AG10803 (cell line): Measurements from ENCODE around the gene ANKFY1.
A peak's percentile ranks its signal among the peaks of the same experiment; 100 is the strongest.

Experiments
- DNase-seq: peaks from one replicate; pipeline ENCODE4 v3.0.0; 2010; ENCODE audit warnings: low read depth
- H3K4me3 ChIP-seq: 2 replicates; pipeline ENCODE4 v1.5.1; 2011; ENCODE audit warnings: mild to moderate bottlenecking, low read length, control low read depth
- CTCF ChIP-seq: conservative IDR thresholded peaks from 2 replicates; pipeline ENCODE4 v1.5.1; 2011; ENCODE audit warnings: mild to moderate bottlenecking, low read length, control low read depth, inconsistent platforms

The ANKFY1 gene

GRCh38 chr17:4234401-4234800 is 29.4 kb downstream of the ANKFY1 start:
- DNase-seq = peak; percentile 61
- H3K4me3 ChIP-seq = no peak overlapping the region
- TF ChIP-seq CTCF = no peak

- H3K4me3 ChIP-seq = no peak overlapping the region
- no peak for DNase-seq
- no peak for TF ChIP-seq CTCF
Observed at GRCh38 chr17:4233668-4234258, 30.0 kb downstream of the ANKFY1 start.

- DNase-seq = peak; percentile 66
- no peak overlapping the region for H3K4me3 ChIP-seq
- no peak for TF ChIP-seq CTCF
Observed at GRCh38 chr17:4232168-4232813, 31.5 kb downstream of the ANKFY1 start.

GRCh38 chr17:4229627-4230541 is 33.9 kb downstream of the ANKFY1 start:
- H3K4me3 ChIP-seq = peak overlapping the region; percentile 21
- peak; percentile 99 for DNase-seq

GRCh38 chr17:4221899-4222659 is 41.7 kb downstream of the ANKFY1 start:
- no peak for TF ChIP-seq CTCF
- no peak overlapping the region for H3K4me3 ChIP-seq
- DNase-seq = no peak

More at GRCh38 chr17:4229627-4230541, 33.9 kb downstream of the ANKFY1 start:
- TF ChIP-seq CTCF = no peak

GRCh38 chr17:4221163-4221562 is 42.6 kb downstream of the ANKFY1 start:
- TF ChIP-seq CTCF = no peak
- DNase-seq = no peak
- no peak overlapping the region for H3K4me3 ChIP-seq
